Subcutaneous adipose tissue (tissue), 4 donors: ENCODE measurements around the gene ORAI1. TPM values are rescaled to one million over a fixed set of nuclear protein-coding genes. Genes with fewer than 3 reads are reported as not detected.

Experiments used
- total RNA-seq, 4 donors: library from RNA; depleted of rRNA; stranded (reverse); fragments of >200 nt; gene quantifications; one replicate each; pipeline ENCODE4 v1.1.0, GENCODE V29; 2016
- TF ChIP-seq, protein P1 (sequence below): fragments of 450-650 bp; IDR thresholded peaks from one replicate; pipeline ENCODE4 v1.5.1; 2016; ENCODE audit warnings: low read depth, mild to moderate bottlenecking, control low read depth, antibody characterized with exemption, moderate library complexity

Gene ORAI1
- total RNA-seq, 4 donors from 2014 or later: 5.1 to 8.3 (median 6.8) TPM

DNA sequence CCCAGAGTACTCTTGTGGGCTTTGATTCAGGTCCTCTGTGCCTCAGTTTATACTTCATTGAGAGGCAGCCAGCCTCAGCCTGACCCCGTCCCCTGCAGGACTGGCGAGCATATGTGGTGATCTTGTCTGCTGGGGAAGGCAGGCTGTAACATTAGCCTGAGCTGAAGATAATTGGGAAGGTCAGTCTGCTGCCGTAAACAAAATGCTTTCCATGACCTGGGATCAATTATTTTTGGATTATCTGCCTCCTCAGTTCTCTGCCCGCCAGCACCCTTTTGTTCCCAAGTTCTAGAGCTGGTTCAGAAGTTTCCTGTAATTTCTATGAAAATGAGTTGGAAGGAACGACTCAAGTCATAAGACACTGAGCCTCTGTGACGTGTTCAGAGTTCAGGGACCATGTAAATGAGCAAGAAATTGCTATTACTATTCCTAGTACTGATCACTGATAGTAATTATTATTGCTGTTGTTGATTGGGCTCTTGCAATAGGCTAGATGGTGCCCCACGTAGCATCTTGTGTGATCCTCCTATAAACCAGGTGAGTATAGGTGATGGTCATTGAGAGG is 4.5 kb downstream of the ORAI1 start:
- TF ChIP-seq, protein P1, sequence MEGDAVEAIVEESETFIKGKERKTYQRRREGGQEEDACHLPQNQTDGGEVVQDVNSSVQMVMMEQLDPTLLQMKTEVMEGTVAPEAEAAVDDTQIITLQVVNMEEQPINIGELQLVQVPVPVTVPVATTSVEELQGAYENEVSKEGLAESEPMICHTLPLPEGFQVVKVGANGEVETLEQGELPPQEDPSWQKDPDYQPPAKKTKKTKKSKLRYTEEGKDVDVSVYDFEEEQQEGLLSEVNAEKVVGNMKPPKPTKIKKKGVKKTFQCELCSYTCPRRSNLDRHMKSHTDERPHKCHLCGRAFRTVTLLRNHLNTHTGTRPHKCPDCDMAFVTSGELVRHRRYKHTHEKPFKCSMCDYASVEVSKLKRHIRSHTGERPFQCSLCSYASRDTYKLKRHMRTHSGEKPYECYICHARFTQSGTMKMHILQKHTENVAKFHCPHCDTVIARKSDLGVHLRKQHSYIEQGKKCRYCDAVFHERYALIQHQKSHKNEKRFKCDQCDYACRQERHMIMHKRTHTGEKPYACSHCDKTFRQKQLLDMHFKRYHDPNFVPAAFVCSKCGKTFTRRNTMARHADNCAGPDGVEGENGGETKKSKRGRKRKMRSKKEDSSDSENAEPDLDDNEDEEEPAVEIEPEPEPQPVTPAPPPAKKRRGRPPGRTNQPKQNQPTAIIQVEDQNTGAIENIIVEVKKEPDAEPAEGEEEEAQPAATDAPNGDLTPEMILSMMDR: no peak

DNA sequence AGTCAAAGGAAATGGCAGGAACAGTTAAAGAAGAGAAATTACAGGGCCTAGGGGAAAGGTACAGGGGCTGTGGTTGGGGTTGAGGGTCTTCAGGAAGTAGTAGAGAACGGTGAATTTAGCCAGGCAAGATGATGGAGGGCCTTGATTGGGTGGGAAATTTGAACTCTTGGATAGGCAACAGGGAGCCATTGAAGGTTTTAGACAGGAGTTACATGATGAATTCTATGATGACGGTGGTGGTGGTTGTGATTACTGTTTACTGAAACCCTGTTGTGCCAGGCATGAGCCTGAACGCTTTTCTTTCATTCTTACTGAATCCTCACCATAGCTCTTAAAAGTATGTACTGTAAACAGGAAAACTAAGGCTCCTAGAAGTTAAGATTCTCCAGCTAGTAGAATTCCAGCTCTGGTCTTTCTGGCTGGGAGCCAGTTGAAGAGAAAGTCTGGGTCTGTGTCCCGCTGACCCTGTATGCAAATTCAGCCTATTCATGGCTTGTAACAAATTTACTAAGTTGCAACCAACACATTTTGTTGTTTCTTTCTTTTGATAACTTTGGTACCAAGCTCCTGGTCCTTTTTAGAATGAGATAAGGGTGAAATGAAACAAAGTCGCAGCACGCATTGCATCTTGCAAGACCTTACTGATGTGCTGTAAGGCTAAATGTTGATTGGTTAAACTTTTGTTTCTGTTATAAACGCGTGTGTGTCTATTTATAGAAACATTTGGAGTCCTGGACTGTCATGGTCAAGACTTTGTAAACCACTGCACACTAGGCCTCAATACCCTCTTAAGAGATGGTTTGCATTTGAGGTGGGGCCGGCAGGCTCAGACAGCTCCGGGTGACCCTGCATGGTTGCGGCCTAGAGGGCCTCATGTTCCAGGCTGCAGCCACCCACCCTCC is 6.0 kb downstream of the ORAI1 start:
- TF ChIP-seq, protein P1: no peak

DNA sequence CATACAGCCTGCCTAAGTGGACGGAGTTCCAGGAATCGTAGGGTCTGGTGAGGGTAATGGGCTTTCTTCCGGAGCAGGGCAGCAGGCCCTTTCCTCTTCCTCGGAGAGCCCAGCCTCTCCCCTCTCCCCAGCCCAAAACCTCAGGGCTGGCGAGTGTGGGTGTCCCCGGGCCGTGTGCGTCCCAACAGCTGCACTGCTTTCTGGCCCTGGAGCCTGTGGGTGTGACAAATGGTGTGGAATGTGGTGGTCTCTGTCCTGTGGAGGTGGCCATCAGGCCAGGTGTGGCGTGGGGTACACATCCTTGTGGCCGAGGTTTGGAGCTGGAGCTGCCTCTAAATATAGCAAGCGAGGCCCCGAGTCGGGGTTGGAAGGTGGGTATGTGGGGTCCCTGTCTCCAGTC is 8.5 kb downstream of the ORAI1 start:
- TF ChIP-seq, protein P1: no peak

- TF ChIP-seq, protein P1: no peak
Observed at GRCh38 chr12:121637231-121637914, 11.0 kb downstream of the ORAI1 start.

GRCh38 chr12:121638298-121639202 is 12.2 kb downstream of the ORAI1 start:
- TF ChIP-seq, protein P1: no peak

DNA sequence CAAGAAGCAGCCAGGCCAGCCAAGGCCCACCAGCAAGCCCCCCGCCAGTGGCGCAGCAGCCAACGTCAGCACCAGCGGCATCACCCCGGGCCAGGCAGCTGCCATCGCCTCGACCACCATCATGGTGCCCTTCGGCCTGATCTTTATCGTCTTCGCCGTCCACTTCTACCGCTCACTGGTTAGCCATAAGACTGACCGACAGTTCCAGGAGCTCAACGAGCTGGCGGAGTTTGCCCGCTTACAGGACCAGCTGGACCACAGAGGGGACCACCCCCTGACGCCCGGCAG is 15.0 kb downstream of the ORAI1 start:
- TF ChIP-seq, protein P1: no peak
